DND-41 (cell line): ENCODE data around the gene ATP10A.

Source experiments
- ATAC-seq: fragments of 200-7000 bp; cut with Tn5 transposase; 3 replicates; pipeline ENCODE4 v1.9.1; 2021; ENCODE audit warnings: low read depth; ENCODE audit not compliant: insufficient read depth
- DNase-seq: peaks from one replicate; pipeline ENCODE4 v3.0.0-alpha.2; 2020
- H2AFZ ChIP-seq: 2 replicates; pipeline ENCODE4 v1.6.0; 2012; ENCODE audit warnings: low read depth, low read length
- H3K27ac ChIP-seq: 2 replicates; pipeline ENCODE4 v1.5.1; 2012; ENCODE audit warnings: low read length, inconsistent platforms
- H3K27me3 ChIP-seq: fragments of 200-600 bp; sonication (generic); 2 replicates; pipeline ENCODE4 v1.6.0; 2012; ENCODE audit warnings: low read length, mild to moderate bottlenecking, inconsistent platforms; ENCODE audit not compliant: insufficient read depth, poor library complexity
- H3K36me3 ChIP-seq: 2 replicates; pipeline ENCODE4 v1.5.1; 2012; ENCODE audit warnings: low read length, inconsistent platforms; ENCODE audit not compliant: insufficient read depth
- H3K4me1 ChIP-seq: 2 replicates; pipeline ENCODE4 v1.5.1; 2012; ENCODE audit warnings: mild to moderate bottlenecking, low read length; ENCODE audit not compliant: insufficient read depth
- H3K4me2 ChIP-seq: 2 replicates; pipeline ENCODE4 v1.6.0; 2012; ENCODE audit warnings: mild to moderate bottlenecking, moderate library complexity, low read length, inconsistent platforms; ENCODE audit not compliant: insufficient read depth
- H3K4me3 ChIP-seq, 2 experiments: fragments of 200-600 bp in 1 of 2; shearing (Covaris generic) in 1 of 2; 2 replicates each; pipeline ENCODE4 v1.5.1; 2012 to 2016; ENCODE audit warnings: inconsistent platforms in 2 of 2, low read length in 2 of 2, mild to moderate bottlenecking in 2 of 2, low read depth in 1 of 2, moderate library complexity in 1 of 2
- H3K79me2 ChIP-seq: 2 replicates; pipeline ENCODE4 v1.6.0; 2012; ENCODE audit warnings: low read length, inconsistent platforms; ENCODE audit not compliant: insufficient read depth
- H3K9ac ChIP-seq: 2 replicates; pipeline ENCODE4 v1.6.0; 2012; ENCODE audit warnings: low read depth, mild to moderate bottlenecking, inconsistent platforms, low read length, moderate library complexity
- H3K9me3 ChIP-seq: 2 replicates; pipeline ENCODE4 v1.5.1; 2012; ENCODE audit warnings: low read length, moderate library complexity, mild to moderate bottlenecking, inconsistent platforms; ENCODE audit not compliant: insufficient read depth, severe bottlenecking
- H4K20me1 ChIP-seq: 2 replicates; pipeline ENCODE4 v1.6.0; 2012; ENCODE audit warnings: low read length; ENCODE audit not compliant: insufficient read depth
- CTCF ChIP-seq: IDR thresholded peaks from 2 replicates; pipeline ENCODE4 v1.5.1; 2012; ENCODE audit warnings: borderline replicate concordance, low read length, moderate library complexity, mild to moderate bottlenecking; ENCODE audit not compliant: poor library complexity, severe bottlenecking; ENCODE audit errors: extremely low read depth
- EZH2 ChIP-seq: IDR thresholded peaks from 3 replicates; pipeline ENCODE4 v1.6.1; 2012; ENCODE audit warnings: borderline replicate concordance, low read depth, mild to moderate bottlenecking, moderate library complexity, low read length, inconsistent platforms; ENCODE audit not compliant: severe bottlenecking

ATP10A gene

GRCh38 chr15:25871403-25871802, 8.3 kb upstream of the ATP10A start:
- H3K9ac ChIP-seq: no peak overlapping the region
- no peaks in the 10 kb centered on the region for H3K4me1 ChIP-seq
- no peaks in the 10 kb centered on the region for H4K20me1 ChIP-seq
- H3K36me3 ChIP-seq: no peaks in the 10 kb centered on the region
- no peak for ATAC-seq
- DNase-seq: no peak
- no peak overlapping the region for H3K27ac ChIP-seq
- H3K27me3 ChIP-seq: no peaks in the 10 kb centered on the region
- H3K9me3 ChIP-seq: no peaks in the 10 kb centered on the region
- H3K4me2 ChIP-seq: no peak overlapping the region
- no peaks in the 10 kb centered on the region for H3K79me2 ChIP-seq
- H3K4me3 ChIP-seq: no peak overlapping the region
- no peak overlapping the region for H2AFZ ChIP-seq
- no peak for TF ChIP-seq CTCF
- TF ChIP-seq EZH2: no peak

- H2AFZ ChIP-seq: no peak overlapping the region
- no peaks in the 10 kb centered on the region for H3K9me3 ChIP-seq
- no peaks in the 10 kb centered on the region for H3K79me2 ChIP-seq
- TF ChIP-seq CTCF (no peak), EZH2 (no peak)
- H3K27ac ChIP-seq: no peak overlapping the region
- no peaks in the 10 kb centered on the region for H4K20me1 ChIP-seq
- no peaks in the 10 kb centered on the region for H3K36me3 ChIP-seq
- H3K27me3 ChIP-seq: no peaks in the 10 kb centered on the region
- H3K4me1 ChIP-seq: no peaks in the 10 kb centered on the region
- no peak overlapping the region for H3K4me3 ChIP-seq
- H3K4me2 ChIP-seq: no peak overlapping the region
- DNase-seq (no peak), ATAC-seq (no peak)
- no peak overlapping the region for H3K9ac ChIP-seq
Measured at GRCh38 chr15:25870938-25871337, 7.8 kb upstream of the ATP10A start.

GRCh38 chr15:25869701-25870100, 6.6 kb upstream of the ATP10A start:
- ATAC-seq (no peak), DNase-seq (no peak)
- Histone ChIP-seq H3K27me3 (no peaks in the 10 kb centered on the region), H2AFZ (no peak overlapping the region), H3K9me3 (no peaks in the 10 kb centered on the region), H4K20me1 (no peaks in the 10 kb centered on the region), H3K4me1 (no peaks in the 10 kb centered on the region), H3K36me3 (no peaks in the 10 kb centered on the region), H3K9ac (no peak overlapping the region), H3K4me3 (no peak overlapping the region), H3K27ac (no peak overlapping the region), H3K4me2 (no peak overlapping the region), H3K79me2 (no peaks in the 10 kb centered on the region)
- TF ChIP-seq CTCF: no peak
- TF ChIP-seq EZH2: no peak

- no peak for DNase-seq
- Histone ChIP-seq H3K9ac (no peak overlapping the region), H3K9me3 (peaks cover 2% of the 10 kb centered on the region), H3K4me1 (no peaks in the 10 kb centered on the region), H2AFZ (no peak overlapping the region), H3K27me3 (no peaks in the 10 kb centered on the region), H3K79me2 (no peaks in the 10 kb centered on the region), H3K4me2 (no peak overlapping the region), H4K20me1 (no peaks in the 10 kb centered on the region), H3K4me3 (no peak overlapping the region), H3K27ac (no peak overlapping the region), H3K36me3 (no peaks in the 10 kb centered on the region)
- ATAC-seq: no peak
- TF ChIP-seq CTCF (no peak), EZH2 (no peak)
Measured at GRCh38 chr15:25866874-25867273, 3.7 kb upstream of the ATP10A start.
